ENCODE data around the gene LMO7.

Gene LMO7

DNA sequence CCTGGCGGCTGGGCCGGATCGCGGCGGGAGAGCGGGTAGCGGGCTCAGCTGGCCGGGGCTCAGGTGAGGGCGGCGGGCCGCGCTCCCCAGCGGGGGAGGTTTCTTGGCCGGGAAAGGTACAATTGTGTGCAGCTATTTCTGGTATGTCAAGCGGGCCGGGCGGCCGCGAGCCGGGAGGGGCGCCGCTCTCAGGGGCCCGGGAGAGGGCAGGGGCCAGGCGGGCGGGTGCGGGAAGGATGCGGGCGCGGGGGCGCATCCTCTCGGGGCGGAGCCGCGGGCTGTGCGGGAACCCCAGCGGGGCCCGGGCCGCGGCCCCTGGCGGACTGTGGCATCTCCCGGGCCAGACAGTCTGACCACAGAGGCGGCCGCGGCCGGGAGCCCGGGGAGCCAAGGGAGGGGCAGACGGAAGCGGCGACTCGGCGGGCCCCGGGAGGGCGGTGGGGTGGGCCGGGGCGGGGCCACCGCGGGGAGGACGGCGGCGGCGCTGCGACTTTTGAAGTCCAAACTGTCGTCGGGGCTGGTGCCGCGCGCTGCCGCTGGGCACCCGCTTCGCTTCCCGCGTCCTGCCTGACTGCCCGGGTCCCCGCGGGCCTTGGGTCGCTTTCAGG, at the start of gene LMO7:
LMO7 (plus strand) TSS at position 503 of the 608 bp plus-strand sequence. CDS start 328 bp downstream, outside the sequence.
- DNase-seq = peak; percentile 63

DNA sequence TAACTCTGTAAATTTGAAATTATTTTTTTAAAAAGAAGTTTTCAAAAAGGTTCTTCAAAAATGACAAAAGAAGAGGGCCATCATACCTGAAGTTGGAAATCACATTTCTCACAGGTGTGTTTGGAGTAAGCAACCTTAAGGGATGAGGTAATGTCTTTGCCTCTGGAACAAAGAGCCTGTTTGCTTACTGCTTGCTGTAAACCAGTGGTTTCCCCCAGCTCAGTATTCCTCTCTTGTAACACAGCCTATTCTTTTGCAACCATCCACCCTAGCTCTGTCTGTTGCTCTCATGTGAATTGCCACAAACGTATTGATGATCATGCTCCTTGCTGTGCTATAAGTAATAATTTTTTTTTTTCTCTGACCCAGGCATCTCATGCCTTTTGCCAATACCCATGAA, 48.5 kb upstream of the LMO7 start:
- no peak for DNase-seq

DNA sequence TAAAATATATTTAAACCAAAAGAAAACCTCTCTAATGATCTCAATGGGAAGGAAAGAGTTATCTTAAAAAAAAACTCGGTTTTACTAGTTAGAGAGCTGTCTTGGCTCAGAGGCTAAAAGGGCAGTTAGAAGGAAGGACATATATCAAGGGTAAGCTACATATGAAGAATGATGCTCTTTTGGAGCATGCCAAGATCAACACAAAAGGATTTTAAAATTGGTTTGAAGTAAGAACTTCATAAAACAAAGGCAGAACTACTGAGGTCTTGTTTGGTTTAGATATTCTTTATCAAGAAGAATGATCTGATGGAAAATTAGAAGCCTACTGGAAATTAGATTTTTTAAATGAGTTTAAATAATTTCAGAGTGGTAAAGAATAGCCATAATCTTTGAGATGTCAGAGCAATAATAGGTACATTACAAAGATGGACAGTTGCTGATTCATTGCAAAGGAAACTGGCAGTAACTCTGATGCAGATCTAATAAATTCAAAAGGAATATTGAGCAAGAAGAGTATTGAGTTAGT, 39.4 kb upstream of the LMO7 start:
- DNase-seq = no peak

DNA sequence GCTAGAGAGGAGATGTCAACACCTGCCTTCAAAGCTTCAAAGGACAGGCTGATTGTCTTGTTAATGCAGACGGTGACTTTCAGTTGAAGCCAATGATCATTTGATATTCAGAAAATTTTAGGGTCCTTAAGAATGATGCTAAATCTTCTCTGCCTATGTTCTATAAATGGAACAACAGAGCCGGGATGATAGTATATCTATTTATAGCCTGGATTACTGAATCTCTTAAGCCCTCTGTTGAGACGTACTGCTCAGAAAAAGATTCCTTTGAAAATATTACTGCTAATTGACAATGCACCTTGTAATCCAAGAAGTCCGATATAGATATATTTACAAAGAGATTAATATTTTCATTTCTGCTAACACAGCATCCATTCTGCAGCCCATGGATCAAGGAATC, 35.8 kb upstream of the LMO7 start:
- no peak for DNase-seq

DNA sequence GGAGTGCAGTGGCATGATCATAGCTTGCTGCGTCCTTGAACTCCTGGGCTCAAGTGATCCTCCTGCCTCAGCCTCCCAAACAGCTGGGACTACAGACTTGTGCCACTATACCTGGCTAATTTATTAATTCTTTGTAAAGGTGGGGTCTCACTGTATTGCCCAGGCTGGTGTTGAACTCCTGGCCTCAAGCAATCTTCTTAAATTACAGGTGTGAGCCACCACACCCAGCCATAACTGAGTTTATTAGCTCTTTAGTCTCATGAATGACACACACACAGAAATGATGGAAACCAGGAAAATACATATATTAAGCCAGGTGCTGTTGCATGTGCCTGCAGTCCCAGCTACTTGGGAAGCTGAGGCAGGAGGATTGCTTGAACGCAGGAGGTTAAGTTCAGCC, 33.1 kb upstream of the LMO7 start:
- no peak for DNase-seq

DNA sequence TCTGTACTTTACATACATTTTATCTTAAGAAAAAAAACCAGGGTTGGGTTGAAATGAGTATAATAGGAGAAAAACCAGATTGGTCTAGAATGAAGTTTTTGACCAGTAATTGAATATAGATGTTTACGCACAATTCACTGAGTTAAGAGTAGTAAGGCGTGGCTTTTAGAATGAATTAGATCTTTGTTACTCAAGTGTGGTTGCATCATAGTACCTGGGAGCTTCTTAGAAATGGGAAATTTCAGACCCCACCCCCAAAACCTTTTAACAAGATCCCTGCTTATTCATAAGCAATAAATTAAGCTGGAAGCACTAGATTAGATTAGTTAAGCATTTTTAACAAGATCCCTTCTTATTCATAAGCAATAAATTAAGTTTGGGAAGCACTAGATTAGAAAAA, 28.7 kb upstream of the LMO7 start:
- no peak for DNase-seq

DNA sequence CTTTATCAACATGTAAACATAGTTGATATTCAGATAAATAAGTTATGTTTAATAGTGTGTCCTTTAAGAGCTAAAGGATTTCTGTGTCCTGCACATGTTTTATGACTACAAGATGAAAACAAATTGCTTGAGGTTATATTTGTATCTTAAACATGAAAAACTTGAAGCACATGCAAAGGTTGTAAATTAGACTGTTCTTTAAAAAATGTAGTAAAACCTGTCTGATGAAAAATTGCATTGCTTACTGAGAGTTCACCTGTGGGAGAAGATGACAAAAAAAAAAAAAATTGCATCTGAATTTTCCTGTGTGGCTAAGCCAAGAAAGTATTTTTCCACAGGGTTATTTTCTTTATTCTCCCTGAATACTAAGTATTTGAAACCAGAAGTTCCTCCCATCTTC, 25.7 kb upstream of the LMO7 start:
- no peak for DNase-seq

DNA sequence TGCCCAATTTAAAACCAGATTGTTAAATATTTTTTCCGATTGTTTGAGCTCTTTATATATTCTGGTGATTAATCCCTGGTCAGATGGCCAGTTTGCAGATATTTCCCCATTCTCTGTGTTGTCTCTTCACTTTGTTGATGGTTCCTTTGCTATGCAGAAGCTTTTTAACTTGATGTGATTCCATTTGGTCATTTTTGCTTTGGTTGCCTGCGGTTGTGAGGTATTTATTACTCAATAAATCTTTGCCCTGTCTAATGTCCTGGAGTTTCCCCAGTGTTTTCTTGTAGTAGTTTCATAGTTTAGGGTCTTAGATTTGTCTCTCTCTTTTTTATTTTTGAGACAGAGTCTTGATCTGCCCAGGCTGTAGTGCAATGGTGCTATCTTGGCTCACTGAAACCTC, 23.8 kb upstream of the LMO7 start:
- DNase-seq = no peak

DNA sequence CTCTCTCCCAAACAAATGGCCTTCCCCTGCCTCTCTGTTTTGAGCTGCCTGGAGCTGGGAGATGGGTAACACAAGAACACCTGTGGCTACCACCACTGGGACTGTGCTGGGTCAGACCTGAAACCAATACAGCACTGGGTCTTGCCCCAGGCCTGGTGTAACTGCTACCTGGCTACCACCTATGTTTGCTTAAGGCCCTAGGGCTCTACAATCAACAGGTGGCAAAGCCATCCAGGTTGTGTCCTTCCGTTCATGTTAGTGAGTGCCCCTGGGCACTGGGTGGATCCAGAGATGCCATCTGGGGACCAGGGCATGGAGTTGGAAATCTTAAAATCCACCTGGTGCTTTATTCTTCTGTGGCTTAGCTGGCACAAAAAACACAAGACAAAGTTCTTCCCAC, 18.9 kb upstream of the LMO7 start:
- no peak for DNase-seq

DNA sequence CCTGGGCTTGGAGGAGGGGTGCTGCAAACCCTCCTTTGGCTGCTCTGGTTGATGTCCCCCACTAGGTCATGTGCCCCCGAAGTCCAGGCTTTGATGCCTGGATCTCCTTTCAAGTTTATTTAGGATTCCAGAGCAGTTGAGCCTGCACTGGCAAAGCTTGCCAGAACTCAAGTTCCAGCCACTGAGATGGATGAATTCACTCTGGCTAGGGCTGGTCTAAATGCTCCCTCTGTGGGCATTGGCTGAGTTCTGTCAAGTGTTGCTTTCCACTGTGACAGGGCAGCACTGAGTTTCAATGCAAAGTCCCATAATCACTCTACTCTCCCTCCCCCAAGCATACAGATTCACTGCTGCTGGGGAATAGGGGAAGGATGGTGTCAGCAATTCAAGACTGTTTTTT, 17.8 kb upstream of the LMO7 start:
- no peak for DNase-seq

DNA sequence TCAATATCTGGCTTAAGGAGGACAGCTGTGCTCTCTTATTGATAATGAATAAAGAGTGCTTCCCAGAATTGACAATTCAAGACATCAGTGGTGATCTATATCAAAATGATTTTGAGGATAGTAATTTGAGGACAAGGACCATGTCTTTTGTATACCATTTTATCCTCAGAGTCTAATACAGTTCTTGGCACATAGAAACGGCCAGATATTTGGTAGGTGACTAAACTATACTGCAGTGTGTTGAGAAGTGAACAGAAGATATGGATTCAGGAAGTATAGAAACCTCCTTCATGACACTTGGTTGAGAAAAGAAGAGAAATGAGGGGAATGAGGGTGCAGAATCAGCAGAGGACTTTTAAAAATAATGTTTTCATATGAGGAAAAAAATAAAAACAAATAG, 16.1 kb upstream of the LMO7 start:
- DNase-seq = no peak

DNA sequence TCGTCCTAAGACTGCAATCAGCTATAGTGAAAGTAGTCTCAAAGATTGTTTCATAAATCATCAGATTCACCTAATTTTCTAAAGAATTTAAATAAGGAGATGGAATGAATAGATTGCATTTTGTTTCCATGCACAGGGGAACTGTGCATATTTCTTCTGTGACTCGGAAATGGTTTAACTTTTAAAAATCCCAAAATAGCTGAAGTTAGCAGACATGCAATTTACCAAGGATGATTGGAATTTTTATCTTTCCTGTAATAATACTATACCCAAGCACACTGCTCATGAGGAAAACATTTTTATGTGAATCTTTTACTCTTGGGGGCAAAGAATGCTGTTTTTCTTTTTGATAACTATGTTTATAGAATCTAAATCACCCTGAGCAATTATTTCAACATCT, 15.0 kb upstream of the LMO7 start:
- DNase-seq = no peak

DNA sequence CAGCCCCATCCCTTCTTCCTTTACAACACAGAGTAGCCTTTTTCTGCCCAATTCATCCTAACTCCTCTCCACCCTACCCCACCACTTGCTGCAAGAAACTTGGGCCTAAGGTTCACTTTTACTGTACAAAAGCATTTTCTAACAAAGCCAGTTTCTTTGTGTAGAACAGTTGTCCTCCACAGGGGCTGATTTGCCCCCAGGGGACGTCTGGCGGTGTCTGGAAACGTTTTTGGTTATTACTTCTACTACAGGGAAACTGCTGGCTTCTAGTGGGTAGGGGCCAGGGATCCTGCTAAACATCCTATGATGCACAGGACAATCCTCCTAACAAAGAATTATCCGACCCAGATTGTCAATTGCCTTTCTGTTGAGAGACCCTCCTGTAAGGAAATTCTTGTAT, 7.3 kb upstream of the LMO7 start:
- no peak for DNase-seq

DNA sequence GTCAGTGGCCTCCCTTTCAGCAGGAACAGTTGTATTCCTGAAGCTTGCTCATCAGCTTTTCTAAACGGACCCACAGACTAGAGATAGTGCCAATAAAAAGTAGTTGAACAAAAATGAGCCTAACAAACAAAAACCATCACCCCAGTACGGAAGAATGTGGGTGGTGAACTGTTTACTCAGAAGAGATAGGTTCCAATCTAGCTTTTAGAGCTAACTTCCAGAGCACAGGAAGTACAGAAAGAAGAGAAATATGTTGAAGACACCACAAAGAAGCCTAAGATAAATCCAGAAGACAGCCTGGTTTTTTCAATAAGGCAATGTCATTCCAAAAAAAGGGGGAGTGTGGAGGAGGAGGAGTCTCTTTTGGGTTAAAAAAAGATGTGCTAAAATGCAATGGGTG, 2.8 kb upstream of the LMO7 start:
- DNase-seq = no peak

DNA sequence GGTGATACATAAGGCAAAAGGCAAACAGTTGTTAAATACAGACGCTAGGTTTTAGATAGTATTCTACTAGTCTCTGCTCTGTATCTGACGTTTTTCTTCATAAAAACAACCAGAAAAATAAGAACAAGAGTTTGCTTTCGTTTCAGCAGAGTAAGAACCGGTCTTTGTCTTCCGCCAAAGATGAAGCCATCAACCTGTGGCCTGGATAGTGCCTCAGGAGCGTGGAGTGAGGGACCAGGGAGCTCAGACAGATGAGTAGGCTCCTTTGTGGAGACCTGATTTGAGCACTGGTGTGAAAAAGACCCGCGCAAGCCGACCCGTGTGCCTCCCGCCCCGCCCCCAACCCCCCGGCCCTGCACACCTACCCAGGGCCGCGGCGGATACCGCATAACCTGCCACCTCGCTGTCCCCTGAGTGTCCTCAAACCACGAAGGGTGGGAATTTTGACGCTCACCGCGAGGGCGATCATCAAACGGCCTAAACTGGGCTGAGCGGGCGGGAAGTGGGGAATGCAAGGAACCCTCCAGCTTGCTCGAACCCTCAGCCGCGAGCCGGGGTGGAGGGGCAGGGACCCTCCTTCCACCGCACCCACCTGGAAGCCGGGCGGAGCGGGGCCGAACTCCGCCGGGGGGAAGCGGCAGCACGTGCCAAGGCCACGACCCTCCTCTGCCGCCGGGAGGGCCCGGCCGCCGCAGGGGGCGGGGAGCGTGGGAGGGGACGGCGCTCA, 866 bp upstream of the LMO7 start:
- DNase-seq = peak; percentile 19

DNA sequence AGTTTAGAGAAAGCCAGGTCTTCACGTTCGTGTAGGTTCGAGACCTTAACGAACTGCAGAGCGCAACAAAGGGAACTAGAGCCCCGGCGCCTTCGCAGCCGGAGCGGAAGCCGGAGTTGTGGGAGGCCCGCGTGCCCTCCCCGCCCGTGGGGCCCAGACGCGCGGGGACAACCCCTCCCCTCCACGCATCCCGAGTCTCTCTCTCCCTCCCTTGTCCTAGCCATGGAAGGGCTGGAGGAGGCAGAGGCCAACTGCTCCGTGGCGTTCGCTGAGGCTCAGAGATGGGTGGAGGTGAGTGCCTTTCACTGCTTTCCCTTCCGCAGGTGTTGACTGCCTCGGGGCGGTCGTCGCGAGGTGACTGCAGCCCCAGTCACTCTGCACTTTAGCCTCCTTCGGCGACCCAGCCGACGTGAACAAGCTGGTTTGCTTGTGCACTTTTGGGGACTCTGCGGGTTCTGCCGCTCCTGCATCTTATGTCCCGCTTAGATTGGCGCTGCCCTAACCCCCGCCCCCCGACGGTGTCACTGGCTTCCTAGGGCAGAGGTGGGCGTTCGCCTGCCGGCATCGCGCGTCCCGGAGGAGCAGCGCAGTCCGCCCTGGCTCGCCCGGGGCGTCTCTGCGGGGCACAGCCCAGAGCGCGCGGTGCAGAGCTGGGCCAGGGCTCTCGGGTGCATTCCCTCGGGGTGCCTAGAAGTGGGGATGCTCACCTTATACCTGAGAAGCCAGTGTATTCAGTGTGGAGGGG, 478 bp downstream of the LMO7 start:
- DNase-seq = peak; percentile 40

DNA sequence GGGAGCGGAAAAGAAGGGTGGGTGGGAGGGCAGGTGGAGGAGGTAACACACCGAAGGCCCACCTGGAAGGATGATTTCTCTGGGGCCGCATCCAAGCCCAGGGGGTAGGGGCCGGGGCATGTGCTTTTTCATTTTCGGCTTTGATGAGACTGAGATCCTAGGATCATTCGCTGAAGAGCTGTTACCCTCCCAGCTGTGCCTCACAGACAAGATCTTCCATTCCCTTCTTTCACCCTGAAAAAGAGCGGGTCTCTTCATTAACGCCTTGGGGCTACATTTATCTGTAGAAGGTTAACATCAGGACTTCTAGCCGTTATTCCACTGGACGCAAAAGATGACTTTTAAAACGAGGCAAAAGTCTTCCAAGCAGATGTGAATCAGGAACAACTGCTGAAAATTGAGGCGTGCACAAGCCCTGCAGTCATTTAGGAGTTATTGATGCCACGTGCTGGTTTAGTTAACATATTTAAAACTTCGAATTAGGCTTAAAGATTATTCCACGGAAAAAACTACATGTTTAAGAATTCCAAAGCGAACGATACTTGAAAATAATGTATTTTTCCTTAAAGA, 1.1 kb downstream of the LMO7 start:
- no peak for DNase-seq

DNA sequence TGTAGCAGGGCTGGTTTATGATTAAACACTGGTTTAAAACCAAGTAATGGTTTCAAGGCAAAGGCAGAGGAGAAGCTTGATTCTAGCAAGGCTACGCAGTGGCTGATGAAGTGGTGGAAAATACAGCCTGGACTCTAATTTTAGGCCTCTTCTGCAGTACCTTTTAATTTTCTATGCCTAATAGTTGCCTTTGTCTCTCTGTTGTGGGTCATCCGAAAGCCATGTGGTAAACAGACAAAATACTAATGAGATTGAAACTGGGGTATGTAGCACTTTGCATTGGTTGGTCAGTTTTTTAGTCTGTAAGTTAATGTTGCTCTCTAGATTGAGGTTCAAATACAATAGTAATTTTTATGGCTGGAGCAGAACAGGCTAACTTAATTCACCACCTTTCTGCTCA, 3.3 kb downstream of the LMO7 start:
- DNase-seq = no peak

DNA sequence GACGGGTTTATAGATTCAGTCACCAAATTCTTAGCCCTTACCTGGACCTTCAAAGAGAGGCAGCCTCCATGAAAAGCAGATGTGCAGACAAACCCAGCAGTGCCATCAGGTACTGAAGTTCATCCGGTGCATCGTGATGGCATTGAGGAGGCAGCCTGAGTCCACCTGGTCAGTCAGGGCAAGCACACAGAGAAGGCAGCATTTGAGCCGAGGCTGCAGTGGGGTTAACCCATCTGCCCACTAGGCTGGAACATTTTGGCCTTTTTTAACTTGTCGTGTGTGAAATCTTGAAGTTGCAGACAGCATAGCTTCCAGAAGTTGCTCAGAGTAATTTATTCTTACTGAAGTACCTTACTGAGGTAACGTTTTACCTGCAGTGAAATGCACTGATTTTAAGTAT, 4.9 kb downstream of the LMO7 start:
- DNase-seq = no peak

DNA sequence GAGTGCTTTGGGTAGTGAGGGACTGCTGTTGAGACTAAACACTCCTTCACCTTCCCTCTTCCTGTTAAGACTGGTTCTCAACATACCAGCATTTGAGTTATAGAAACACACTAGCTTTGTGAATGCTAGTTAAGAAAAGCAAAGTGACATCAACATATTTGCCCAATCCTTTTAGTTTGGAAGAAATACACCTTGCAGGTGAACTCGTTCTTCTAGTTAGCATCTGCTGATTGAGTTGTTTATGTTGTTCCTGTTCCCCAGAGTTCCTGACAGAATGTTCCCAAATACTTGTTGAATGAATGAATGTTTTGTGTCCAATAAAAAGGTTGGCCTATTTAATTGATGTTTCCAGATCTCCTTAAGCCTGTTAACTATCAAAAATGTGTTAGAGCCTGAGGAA, 7.1 kb downstream of the LMO7 start:
- DNase-seq = no peak

DNA sequence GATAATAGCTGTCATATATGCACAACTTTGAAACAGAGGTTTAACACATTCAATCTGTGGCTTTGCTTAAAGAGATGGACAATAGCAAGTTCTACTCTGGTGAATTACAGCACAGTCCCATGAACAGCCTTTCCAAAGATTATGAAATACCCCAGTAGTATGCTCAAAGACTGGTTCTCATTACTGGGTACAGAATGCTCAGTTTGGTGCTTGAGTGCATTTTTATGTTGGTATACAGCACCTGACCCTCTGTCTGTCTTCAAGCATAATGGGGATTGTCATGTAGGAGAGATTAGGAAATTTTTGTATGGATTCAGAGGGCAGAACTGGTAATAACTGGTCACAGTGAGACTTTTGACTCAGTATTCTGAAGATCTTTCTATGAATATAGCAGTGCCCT, 7.6 kb downstream of the LMO7 start:
- DNase-seq = no peak

DNA sequence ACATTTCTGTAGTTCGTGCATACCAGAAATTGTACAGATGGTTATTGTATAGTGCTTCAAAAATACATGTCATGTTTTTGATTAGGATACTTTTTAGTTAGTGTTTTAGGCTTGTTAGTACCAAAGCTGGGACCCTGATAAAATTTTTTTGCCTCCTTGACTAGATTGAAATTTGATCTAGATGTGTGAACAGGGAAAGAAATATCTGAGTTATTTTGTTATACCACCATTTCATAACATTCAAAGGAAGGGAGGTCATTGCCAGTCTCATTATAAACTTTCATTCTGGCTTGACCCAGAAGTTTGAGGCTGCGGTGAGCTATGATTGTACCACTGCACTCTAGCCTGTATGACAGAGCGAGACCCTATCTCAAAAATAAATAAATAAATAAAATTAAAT, 9.0 kb downstream of the LMO7 start:
- no peak for DNase-seq

DNA sequence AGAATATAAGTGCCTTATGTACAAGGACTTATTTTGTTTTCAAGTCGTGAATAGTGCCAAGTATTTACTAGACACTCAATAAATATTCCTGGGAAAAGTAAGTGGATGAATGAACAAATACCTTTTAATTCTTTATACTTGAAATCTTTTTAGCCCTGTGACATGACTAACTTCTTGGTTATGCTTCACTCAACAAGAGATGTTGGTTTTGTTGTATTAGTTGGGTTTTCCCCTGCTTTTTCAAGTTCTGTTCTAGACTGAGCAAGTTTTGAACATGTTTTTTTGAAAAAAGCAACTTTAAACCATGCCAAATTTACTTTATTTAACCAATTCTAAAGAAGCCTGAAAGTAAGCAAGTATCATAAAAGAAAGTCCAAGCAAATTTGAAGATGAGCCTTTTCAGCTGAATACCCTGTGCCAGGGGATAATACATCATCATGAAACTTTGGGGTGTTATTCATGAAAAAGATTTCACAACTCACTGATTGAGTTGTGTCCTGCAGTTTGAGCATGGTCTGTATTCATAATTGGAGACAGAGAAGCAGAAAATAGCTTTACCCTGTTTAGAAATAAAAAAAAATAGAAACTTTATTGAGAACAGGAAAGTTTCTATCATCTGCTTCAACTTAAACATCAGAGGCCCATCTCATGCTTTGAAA, 11.1 kb downstream of the LMO7 start:
- no peak for DNase-seq

Measured in CD4-positive, alpha-beta T cell treated with Interleukin-10 for 1 hour (primary cell).